ENCODE results near the gene DVL1.

The DVL1 gene

DNA sequence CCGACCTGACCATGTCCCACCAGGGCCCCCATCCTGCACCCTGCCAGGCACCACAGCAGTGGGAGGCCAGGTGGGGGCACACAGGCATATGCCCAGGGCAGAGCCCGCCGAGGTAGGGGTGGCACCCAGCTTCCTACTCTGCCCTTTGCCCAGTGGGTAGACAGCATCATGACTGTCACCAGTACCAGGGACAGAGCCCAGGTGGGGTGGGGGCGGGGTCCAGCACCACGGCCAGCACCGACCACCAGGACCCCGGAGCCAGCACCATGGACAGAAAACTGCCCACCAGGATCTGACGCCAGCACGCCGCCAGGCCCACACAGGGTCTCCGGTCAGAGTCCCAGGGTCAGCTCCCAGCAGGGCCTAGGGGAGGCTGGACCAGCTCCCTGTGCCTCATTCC lies 14.4 kb downstream of the DVL1 start:
- Histone ChIP-seq H3K4me3 (replicated peaks; ENCODE audit: low read depth, low read length) (no peak overlapping the region), H3K36me3 (ENCODE audit: control insufficient read depth, insufficient read depth, low read length) (no peaks in the 10 kb centered on the region; the same call in none of the 2 replicates), H3K27me3 (replicated peaks; ENCODE audit: control insufficient read depth, insufficient read depth, low read length) (no peaks in the 10 kb centered on the region)
- no peak for DNase-seq (ENCODE audit: extremely low read depth, insufficient read length)
- TF ChIP-seq, protein P1, sequence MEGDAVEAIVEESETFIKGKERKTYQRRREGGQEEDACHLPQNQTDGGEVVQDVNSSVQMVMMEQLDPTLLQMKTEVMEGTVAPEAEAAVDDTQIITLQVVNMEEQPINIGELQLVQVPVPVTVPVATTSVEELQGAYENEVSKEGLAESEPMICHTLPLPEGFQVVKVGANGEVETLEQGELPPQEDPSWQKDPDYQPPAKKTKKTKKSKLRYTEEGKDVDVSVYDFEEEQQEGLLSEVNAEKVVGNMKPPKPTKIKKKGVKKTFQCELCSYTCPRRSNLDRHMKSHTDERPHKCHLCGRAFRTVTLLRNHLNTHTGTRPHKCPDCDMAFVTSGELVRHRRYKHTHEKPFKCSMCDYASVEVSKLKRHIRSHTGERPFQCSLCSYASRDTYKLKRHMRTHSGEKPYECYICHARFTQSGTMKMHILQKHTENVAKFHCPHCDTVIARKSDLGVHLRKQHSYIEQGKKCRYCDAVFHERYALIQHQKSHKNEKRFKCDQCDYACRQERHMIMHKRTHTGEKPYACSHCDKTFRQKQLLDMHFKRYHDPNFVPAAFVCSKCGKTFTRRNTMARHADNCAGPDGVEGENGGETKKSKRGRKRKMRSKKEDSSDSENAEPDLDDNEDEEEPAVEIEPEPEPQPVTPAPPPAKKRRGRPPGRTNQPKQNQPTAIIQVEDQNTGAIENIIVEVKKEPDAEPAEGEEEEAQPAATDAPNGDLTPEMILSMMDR (IDR thresholded peaks at IDR 0.05; ENCODE audit: insufficient read depth, low read length, poor library complexity, severe bottlenecking): no peak

DNA sequence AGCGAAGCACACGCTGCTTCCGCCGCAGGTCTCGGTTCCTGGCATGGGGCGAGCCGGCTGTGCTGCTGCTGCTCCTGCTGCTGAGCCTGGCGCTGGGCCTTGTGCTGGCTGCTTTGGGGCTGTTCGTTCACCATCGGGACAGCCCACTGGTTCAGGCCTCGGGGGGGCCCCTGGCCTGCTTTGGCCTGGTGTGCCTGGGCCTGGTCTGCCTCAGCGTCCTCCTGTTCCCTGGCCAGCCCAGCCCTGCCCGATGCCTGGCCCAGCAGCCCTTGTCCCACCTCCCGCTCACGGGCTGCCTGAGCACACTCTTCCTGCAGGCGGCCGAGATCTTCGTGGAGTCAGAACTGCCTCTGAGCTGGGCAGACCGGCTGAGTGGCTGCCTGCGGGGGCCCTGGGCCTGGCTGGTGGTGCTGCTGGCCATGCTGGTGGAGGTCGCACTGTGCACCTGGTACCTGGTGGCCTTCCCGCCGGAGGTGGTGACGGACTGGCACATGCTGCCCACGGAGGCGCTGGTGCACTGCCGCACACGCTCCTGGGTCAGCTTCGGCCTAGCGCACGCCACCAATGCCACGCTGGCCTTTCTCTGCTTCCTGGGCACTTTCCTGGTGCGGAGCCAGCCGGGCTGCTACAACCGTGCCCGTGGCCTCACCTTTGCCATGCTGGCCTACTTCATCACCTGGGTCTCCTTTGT lies 15.5 kb downstream of the DVL1 start:
- TF ChIP-seq, protein P1 (IDR thresholded peaks at IDR 0.05; ENCODE audit: insufficient read depth, low read length, poor library complexity, severe bottlenecking): no peak
- Histone ChIP-seq H3K27me3 (replicated peaks; ENCODE audit: control insufficient read depth, insufficient read depth, low read length) (no peaks in the 10 kb centered on the region), H3K4me3 (replicated peaks; ENCODE audit: low read depth, low read length) (no peak overlapping the region), H3K36me3 (ENCODE audit: control insufficient read depth, insufficient read depth, low read length) (peaks cover 3% of the 10 kb centered on the region)
- DNase-seq (ENCODE audit: extremely low read depth, insufficient read length): no peak

DNA sequence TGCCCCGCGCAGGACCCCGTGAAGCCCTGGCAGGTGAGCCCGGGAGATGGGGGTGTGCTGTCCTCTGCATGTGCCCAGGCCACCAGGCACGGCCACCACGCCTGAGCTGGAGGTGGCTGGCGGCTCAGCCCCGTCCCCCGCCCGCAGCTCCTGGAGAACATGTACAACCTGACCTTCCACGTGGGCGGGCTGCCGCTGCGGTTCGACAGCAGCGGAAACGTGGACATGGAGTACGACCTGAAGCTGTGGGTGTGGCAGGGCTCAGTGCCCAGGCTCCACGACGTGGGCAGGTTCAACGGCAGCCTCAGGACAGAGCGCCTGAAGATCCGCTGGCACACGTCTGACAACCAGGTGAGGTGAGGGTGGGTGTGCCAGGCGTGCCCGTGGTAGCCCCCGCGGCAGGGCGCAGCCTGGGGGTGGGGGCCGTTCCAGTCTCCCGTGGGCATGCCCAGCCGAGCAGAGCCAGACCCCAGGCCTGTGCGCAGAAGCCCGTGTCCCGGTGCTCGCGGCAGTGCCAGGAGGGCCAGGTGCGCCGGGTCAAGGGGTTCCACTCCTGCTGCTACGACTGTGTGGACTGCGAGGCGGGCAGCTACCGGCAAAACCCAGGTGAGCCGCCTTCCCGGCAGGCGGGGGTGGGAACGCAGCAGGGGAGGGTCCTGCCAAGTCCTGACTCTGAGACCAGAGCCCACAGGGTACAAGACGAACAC lies 16.3 kb downstream of the DVL1 start:
- H3K36me3 ChIP-seq (ENCODE audit: control insufficient read depth, insufficient read depth, low read length): peaks cover 3% of the 10 kb centered on the region
- TF ChIP-seq, protein P1 (IDR thresholded peaks at IDR 0.05; ENCODE audit: insufficient read depth, low read length, poor library complexity, severe bottlenecking): no peak

DNA sequence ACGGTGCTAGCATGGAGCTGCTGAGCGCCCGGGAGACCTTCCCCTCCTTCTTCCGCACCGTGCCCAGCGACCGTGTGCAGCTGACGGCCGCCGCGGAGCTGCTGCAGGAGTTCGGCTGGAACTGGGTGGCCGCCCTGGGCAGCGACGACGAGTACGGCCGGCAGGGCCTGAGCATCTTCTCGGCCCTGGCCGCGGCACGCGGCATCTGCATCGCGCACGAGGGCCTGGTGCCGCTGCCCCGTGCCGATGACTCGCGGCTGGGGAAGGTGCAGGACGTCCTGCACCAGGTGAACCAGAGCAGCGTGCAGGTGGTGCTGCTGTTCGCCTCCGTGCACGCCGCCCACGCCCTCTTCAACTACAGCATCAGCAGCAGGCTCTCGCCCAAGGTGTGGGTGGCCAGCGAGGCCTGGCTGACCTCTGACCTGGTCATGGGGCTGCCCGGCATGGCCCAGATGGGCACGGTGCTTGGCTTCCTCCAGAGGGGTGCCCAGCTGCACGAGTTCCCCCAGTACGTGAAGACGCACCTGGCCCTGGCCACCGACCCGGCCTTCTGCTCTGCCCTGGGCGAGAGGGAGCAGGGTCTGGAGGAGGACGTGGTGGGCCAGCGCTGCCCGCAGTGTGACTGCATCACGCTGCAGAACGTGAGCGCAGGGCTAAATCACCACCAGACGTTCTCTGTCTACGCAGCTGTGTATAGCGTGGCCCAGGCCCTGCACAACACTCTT lies 17.0 kb downstream of the DVL1 start:
- DNase-seq (ENCODE audit: extremely low read depth, insufficient read length): no peak
- TF ChIP-seq, protein P1 (IDR thresholded peaks at IDR 0.05; ENCODE audit: insufficient read depth, low read length, poor library complexity, severe bottlenecking): no peak
- Histone ChIP-seq H3K4me3 (replicated peaks; ENCODE audit: low read depth, low read length) (no peak overlapping the region), H3K27me3 (replicated peaks; ENCODE audit: control insufficient read depth, insufficient read depth, low read length) (no peaks in the 10 kb centered on the region), H3K36me3 (ENCODE audit: control insufficient read depth, insufficient read depth, low read length) (peaks cover 6% of the 10 kb centered on the region)

More for the DNA sequence above, 16.3 kb downstream of the DVL1 start:
- Histone ChIP-seq H3K4me3 (replicated peaks; ENCODE audit: low read depth, low read length) (no peak overlapping the region), H3K27me3 (replicated peaks; ENCODE audit: control insufficient read depth, insufficient read depth, low read length) (no peaks in the 10 kb centered on the region)
- no peak for DNase-seq (ENCODE audit: extremely low read depth, insufficient read length)

DNA sequence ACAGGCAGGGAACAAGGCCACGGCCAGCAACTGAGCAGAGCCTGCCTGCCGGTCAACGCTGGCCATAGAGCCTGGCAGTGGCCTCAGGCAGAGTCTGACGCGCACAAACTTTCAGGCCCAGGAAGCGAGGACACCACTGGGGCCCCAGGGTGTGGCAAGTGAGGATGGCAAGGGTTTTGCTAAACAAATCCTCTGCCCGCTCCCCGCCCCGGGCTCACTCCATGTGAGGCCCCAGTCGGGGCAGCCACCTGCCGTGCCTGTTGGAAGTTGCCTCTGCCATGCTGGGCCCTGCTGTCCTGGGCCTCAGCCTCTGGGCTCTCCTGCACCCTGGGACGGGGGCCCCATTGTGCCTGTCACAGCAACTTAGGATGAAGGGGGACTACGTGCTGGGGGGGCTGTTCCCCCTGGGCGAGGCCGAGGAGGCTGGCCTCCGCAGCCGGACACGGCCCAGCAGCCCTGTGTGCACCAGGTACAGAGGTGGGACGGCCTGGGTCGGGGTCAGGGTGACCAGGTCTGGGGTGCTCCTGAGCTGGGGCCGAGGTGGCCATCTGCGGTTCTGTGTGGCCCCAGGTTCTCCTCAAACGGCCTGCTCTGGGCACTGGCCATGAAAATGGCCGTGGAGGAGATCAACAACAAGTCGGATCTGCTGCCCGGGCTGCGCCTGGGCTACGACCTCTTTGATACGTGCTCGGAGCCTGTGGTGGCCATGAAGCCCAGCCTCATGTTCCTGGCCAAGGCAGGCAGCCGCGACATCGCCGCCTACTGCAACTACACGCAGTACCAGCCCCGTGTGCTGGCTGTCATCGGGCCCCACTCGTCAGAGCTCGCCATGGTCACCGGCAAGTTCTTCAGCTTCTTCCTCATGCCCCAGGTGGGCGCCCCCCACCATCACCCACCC lies 17.9 kb downstream of the DVL1 start, which contains the start of gene TAS1R3:
TAS1R3 (plus strand) TSS at position 213 of the 898 bp plus-strand sequence; CDS start at position 279, 66 bp downstream.
- no peaks in the 10 kb centered on the region for H3K27me3 ChIP-seq (replicated peaks; ENCODE audit: control insufficient read depth, insufficient read depth, low read length)
- peaks cover 6% of the 10 kb centered on the region for H3K36me3 ChIP-seq (ENCODE audit: control insufficient read depth, insufficient read depth, low read length)
- no peak for DNase-seq (ENCODE audit: extremely low read depth, insufficient read length)
- H3K4me3 ChIP-seq (replicated peaks; ENCODE audit: low read depth, low read length): no peak within 1 kb of the TSS
- TF ChIP-seq, protein P1 (IDR thresholded peaks at IDR 0.05; ENCODE audit: insufficient read depth, low read length, poor library complexity, severe bottlenecking): no peak
